HG03469 (cell line): Measurements from ENCODE around the gene TRIP4.
"Not testable (repeated sequence)": the region's sequence is repeated elsewhere in the genome, so short reads cannot be mapped to it uniquely, and the experiment has no call there.

Experiments used
- ATAC-seq: cut with Tn5 transposase; IDR thresholded peaks from one replicate; pipeline ENCODE4 v1.9.1; 2021; ENCODE audit warnings: mild to moderate bottlenecking, moderate library complexity, moderate number of reproducible peaks; ENCODE audit not compliant: unreplicated experiment

TRIP4 gene

GRCh38 chr15:64380130-64380870, 7.3 kb upstream of the TRIP4 start:
- not testable (repeated sequence) for ATAC-seq

GRCh38 chr15:64381000-64381751, 6.5 kb upstream of the TRIP4 start, which contains the start of gene PCLAF:
Gene PCLAF (minus strand): TSS chr15:64381441. CDS start chr15:64381371, 70 bp downstream.
- peak; percentile 82 for ATAC-seq

DNA sequence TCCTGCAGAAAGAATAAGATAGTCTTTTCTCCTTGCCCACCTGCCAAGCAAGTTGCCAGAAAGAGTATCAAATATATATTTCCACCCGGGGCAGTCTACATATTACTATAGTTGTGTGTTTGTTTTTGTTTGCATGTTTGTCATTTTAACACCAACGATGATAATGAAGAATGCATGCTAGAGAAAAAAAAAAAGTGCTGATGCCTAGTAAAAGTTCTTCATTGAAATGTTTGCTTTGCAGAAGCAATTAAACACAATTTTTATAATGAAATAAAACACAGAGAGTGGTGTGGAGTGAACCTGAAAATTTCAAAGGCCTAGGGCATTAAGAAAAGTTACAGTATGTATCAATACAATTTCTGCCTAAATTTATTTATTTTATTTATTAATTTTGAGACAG, 3.9 kb upstream of the TRIP4 start:
- no peak for ATAC-seq

GRCh38 chr15:64386291-64386690, 1.3 kb upstream of the TRIP4 start:
- ATAC-seq = no peak

- ATAC-seq = no peak
Observed at GRCh38 chr15:64389036-64389435, 1.4 kb downstream of the TRIP4 start.

DNA sequence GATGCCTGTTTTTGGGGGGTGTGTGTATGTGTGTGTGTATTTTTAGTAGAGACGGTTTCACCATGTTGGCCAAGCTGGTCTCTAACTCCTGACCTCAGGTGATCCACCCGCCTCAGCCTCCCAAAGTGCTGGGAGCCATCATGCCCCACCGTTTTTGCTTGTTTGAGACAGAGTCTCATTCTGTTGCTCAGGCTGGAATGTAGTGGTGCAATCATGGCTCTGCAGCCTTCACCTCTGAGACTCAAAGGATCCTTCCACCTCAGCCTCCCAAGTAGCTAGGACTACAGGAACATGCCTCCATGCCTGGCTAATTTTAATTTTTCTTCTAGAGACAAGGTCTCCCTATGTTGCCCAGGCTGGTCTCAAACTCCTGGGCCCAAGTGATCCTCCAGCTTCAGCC, 4.8 kb downstream of the TRIP4 start:
- not testable (repeated sequence) for ATAC-seq

DNA sequence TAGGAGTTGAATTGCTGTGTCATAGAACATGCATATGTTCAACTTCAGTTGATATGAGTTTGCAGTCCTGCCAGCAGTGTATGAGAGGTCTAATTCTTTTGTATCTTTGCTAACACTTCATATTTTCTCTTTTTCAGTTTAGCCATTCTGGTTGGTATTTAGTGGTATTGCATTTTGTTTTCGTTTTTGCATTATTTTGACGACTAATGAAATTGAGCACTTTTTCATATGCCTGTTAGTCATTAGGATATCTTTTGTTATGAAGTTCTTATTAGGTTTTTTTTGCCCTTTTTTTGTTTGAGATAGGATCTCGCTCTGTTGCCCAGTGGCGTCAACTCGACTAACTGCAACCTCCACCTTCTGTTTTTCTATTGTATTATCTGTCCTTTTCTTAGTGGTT, 9.2 kb downstream of the TRIP4 start:
- ATAC-seq = no peak

- ATAC-seq = no peak
Observed at GRCh38 chr15:64398575-64398974, 10.9 kb downstream of the TRIP4 start.

GRCh38 chr15:64400583-64400982, 12.9 kb downstream of the TRIP4 start:
- no peak for ATAC-seq

DNA sequence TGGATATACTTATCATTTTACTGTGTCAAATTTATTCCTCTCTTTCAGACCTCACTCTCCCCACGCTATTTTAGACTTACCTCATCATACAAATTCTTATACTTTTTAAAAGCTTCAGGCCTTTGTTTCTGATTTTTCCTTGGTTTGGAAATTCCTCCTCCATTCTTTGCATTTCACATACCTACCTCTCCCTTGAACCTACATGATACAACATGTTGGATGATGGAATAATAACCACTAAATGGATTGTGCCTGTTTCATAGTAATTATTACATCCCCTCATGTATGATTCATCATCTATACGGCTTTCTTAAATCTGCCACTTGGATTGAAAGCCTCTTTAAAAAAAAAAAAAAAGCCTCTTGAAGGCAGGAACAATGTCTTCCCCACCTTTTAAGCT, 24.6 kb downstream of the TRIP4 start:
- ATAC-seq = no peak

DNA sequence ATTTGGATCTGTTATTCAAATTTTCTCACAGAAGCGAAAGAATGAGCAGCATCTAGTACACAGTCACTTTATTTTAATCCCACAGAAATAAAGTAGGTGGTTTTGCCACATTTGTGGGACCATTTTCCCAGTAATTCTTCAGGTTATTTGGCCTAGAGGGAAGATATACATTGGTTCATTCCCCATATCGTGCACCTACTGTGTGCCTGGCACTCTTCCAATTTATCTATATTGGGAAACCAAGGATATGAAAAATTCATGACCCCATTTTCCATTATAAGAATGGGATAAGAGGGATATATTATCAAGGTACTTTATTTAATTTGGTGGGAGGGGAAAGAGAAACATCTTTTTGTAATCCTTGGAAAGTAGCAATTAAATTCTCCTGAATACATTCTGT, 35.1 kb downstream of the TRIP4 start:
- ATAC-seq = no peak

GRCh38 chr15:64423970-64424369, 36.3 kb downstream of the TRIP4 start:
- ATAC-seq = no peak

DNA sequence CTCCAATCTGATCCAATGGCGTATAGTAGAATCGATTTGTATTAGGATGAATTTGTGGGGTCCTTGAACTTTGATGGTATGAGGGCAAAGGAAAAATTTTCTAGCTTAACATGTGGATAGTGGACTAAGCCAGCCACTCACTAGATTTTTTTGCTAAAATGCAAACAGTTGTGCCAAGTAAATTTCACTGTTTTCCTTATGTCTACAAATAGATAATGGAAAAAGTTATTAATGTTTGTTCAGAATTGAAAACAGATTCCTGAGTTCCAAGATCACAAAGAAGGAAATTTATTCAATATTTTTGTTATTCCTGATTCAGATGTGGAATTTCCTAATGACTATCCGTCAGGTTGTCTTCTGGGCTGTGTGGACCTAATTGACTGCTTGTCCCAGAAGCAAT, 37.6 kb downstream of the TRIP4 start:
- no peak for ATAC-seq

GRCh38 chr15:64426845-64427465, 39.3 kb downstream of the TRIP4 start:
- no peak for ATAC-seq

DNA sequence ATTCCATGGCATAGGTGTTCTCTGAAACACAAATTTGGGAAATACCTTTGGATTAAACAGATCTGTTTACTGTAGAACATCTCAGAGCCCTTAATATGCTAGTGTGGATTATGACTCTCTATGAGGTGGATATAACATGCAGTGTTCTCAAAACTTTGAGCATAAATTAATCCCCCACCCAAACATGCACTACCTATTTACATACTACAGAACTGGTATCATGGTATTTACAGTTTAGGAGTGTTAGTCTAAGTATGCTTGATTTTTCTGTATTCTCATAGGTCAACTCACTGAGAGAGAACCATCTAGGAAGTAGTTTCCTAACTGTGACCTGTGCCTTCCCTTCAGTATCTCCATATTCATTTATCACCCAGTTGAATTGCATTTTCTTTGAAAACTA, 41.8 kb downstream of the TRIP4 start:
- no peak for ATAC-seq

- ATAC-seq = no peak
Observed at GRCh38 chr15:64430000-64430735, 42.5 kb downstream of the TRIP4 start.

- no peak for ATAC-seq
Observed at GRCh38 chr15:64437982-64438381, 50.3 kb downstream of the TRIP4 start.

DNA sequence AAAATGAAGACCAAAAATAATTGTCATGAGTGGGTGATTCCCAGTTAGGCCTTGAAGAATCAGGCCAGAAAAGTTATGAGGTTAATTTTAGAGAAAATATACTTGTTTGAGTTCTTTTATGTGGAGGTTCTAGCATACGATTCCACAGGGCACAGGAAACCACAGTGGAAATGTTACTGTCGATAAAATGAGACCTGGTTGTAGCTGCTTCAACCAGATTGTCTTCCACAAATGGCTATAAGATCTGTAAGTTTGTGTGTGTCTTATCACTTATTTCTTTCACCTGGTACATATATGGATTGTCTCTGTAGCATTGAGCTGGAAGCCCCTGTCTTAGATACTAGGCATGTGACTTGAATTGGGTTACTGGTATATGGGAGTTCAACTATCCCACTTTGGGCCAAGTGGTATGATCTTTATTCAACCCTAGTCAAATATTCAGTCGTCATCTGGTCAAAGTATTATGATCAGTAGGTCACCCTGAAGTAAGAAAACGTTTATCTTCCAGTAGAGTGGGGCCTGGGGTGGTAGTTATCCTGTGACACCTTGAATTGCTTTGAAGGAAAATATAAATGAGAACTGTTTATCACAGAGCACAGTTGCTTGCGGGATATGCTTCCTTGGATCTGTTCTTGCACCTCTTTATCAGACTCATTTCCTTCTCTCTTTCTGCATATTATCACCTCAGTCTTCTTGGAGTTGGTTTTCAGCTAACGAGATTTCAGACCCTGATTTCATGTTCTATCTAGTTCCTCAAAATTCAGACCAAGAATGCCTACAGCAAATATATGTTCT, 51.2 kb downstream of the TRIP4 start:
- ATAC-seq = no peak

- ATAC-seq = no peak
Observed at GRCh38 chr15:64441852-64442251, 54.2 kb downstream of the TRIP4 start.

DNA sequence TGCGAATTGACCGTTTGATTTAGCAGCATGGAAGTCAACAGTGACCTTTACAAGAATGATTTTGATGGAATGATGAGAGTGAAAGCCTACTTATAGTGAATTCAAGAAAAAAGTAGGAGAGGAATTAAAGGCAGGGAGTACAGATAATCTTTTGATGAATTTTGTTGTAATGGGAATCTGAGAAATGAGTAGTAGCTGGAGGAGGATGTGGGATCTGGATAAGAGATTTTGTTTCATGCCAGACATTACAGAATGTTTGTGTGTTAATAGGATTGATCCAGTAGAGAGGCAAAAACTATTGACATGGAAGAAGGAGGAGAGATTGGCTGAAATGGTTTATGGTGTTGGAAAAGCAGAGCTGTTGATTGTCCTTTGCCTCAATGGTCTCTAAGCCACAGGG, 55.4 kb downstream of the TRIP4 start:
- no peak for ATAC-seq
